A549 (cell line): ENCODE results near the gene LSG1. TPM values are rescaled to one million over a fixed set of nuclear protein-coding genes. Genes with fewer than 3 reads are reported as not detected.

ENCODE experiments used
- ATAC-seq, 2 experiments: fragments of 200-7000 bp in 1 of 2; fragments of >200 bp in 1 of 2; cut with Nextera tagmentation in 1 of 2; cut with Tn5 transposase in 1 of 2; 3 replicates each; pipeline versions ENCODE4 v1.8.0 to v1.9.1; 2018 to 2020; ENCODE audit warnings: mild to moderate bottlenecking in 1 of 2, moderate library complexity in 1 of 2
- CTCF ChIA-PET: fragments of 300-600 bp; sonication (Branson Sonifier 250); formaldehyde crosslinking; extraction: SDS; loops from one replicate; lab custom pipeline; 2021; ENCODE audit warnings: antibody characterized with exemption, inconsistent platforms; lab: Yijun Ruan, JAX
- POLR2A ChIA-PET: fragments of 350-600 bp; formaldehyde crosslinking; extraction: SDS; loops from one replicate; lab custom pipeline; 2021; ENCODE audit warnings: antibody characterized with exemption, inconsistent platforms; lab: Yijun Ruan, JAX
- DNase-seq, 2 experiments: peaks; one replicate each; pipeline versions ENCODE4 v3.0.0 to v3.0.0-alpha.2; 2011 to 2016; ENCODE audit warnings: low read depth in 1 of 2, low spot score in 1 of 2
- FAIRE-seq: peaks from 2 replicates; lab custom pipeline; 2011; peaks lifted over from hg19 to GRCh38; lab: Jason Lieb, UNC
- H3K27ac ChIP-seq, 2 experiments: fragments of >200 bp; sonication (Bioruptor Twin); formaldehyde crosslinking; 3 replicates each; pipeline ENCODE4 v1.5.1; 2016 to 2017
- H3K4me1 ChIP-seq: fragments of >200 bp; sonication (Bioruptor Twin); formaldehyde crosslinking; 3 replicates; pipeline ENCODE4 v1.6.1; 2016
- H3K4me2 ChIP-seq: fragments of >200 bp; sonication (Bioruptor Twin); formaldehyde crosslinking; 3 replicates; pipeline ENCODE4 v1.6.1; 2016
- H3K4me3 ChIP-seq: fragments of >200 bp; sonication (Bioruptor Twin); formaldehyde crosslinking; 3 replicates; pipeline ENCODE4 v1.5.1; 2016
- H3K9me3 ChIP-seq: fragments of >200 bp; sonication (Bioruptor Twin); formaldehyde crosslinking; 3 replicates; pipeline ENCODE4 v1.6.1; 2016
- BCL3 ChIP-seq: fragments of >200 bp; sonication (Bioruptor Twin); formaldehyde crosslinking; IDR thresholded peaks from 3 replicates; pipeline ENCODE4 v1.6.1; 2016
- CEBPB ChIP-seq, 2 experiments: fragments of >200 bp in 1 of 2; sonication (Bioruptor Twin) in 1 of 2; formaldehyde crosslinking in 1 of 2; IDR thresholded peaks; 2 replicates each; pipeline ENCODE4 v1.6.1; 2012 to 2016
- CHD4 ChIP-seq: fragments of 200-600 bp; sonication (generic); IDR thresholded peaks from 2 replicates; pipeline ENCODE4 v1.6.1; 2016; ENCODE audit warnings: antibody characterized with exemption, mild to moderate bottlenecking, borderline replicate concordance
- EHMT2 ChIP-seq: fragments of 200-600 bp; sonication (generic); IDR thresholded peaks from 2 replicates; pipeline ENCODE4 v1.6.1; 2016; ENCODE audit warnings: antibody characterized with exemption, low read depth, mild to moderate bottlenecking, moderate library complexity
- ESRRA ChIP-seq: fragments of 150-350 bp; IDR thresholded peaks from 2 replicates; pipeline ENCODE4 v1.6.1; 2014; ENCODE audit warnings: mild to moderate bottlenecking, low read length, borderline replicate concordance
- FOSB ChIP-seq: fragments of 250-450 bp; sonication (Bioruptor Pico); IDR thresholded peaks from 2 replicates; pipeline ENCODE4 v1.5.0; 2020; ENCODE audit warnings: mild to moderate bottlenecking, moderate library complexity
- FOSL2 ChIP-seq, 2 experiments: fragments of 450-650 bp in 1 of 2; fragments of >200 bp in 1 of 2; sonication (Bioruptor Twin) in 1 of 2; formaldehyde crosslinking; IDR thresholded peaks; 2 replicates each; pipeline versions ENCODE4 v1.5.0 to v1.6.1; 2016 to 2020; ENCODE audit warnings: mild to moderate bottlenecking in 1 of 2, moderate library complexity in 1 of 2
- GATA3 ChIP-seq: IDR thresholded peaks from 2 replicates; pipeline ENCODE4 v1.6.1; 2012; ENCODE audit warnings: borderline replicate concordance
- HDAC2 ChIP-seq: fragments of 200-600 bp; sonication (generic); IDR thresholded peaks from 2 replicates; pipeline ENCODE4 v1.6.1; 2016
- HES2 ChIP-seq: fragments of >200 bp; sonication (Bioruptor Twin); formaldehyde crosslinking; IDR thresholded peaks from 2 replicates; pipeline ENCODE4 v1.6.1; 2016
- HOXB5 ChIP-seq: fragments of 250-450 bp; sonication (Bioruptor Pico); IDR thresholded peaks from 2 replicates; pipeline ENCODE4 v1.5.0; 2020; ENCODE audit warnings: mild to moderate bottlenecking, moderate library complexity
- KDM5A ChIP-seq: fragments of 200-600 bp; sonication (generic); IDR thresholded peaks from 2 replicates; pipeline ENCODE4 v1.6.1; 2016; ENCODE audit warnings: antibody characterized with exemption, mild to moderate bottlenecking
- MAFK ChIP-seq: fragments of 450-650 bp; IDR thresholded peaks from 2 replicates; pipeline ENCODE4 v1.6.1; 2014; ENCODE audit not compliant: partially characterized antibody
- NPAS2 ChIP-seq: fragments of 250-450 bp; sonication (Bioruptor Pico); IDR thresholded peaks from 2 replicates; pipeline ENCODE4 v1.8.0; 2022; ENCODE audit warnings: mild to moderate bottlenecking, moderate library complexity, borderline replicate concordance
- PHF8 ChIP-seq: fragments of 200-600 bp; sonication (generic); IDR thresholded peaks from 2 replicates; pipeline ENCODE4 v1.6.1; 2016; ENCODE audit warnings: low read depth, mild to moderate bottlenecking, antibody characterized with exemption, moderate library complexity, borderline replicate concordance
- POLR2A ChIP-seq: IDR thresholded peaks from 2 replicates; pipeline ENCODE4 v1.6.1; 2012; ENCODE audit warnings: mild to moderate bottlenecking, low read length
- RAD21 ChIP-seq, 2 experiments: fragments of >200 bp in 1 of 2; sonication (Bioruptor Twin) in 1 of 2; formaldehyde crosslinking in 1 of 2; IDR thresholded peaks in 1 of 2; conservative IDR thresholded peaks in 1 of 2; 2 replicates in 1 of 2; 3 replicates in 1 of 2; pipeline ENCODE4 v1.6.1; 2012 to 2018; ENCODE audit warnings: inconsistent platforms in 1 of 2
- SREBF2 ChIP-seq: fragments of 450-650 bp; IDR thresholded peaks from 2 replicates; pipeline ENCODE4 v1.6.1; 2014; ENCODE audit warnings: mild to moderate bottlenecking, moderate library complexity
- USF2 ChIP-seq: fragments of 450-650 bp; IDR thresholded peaks from 2 replicates; pipeline ENCODE4 v1.6.1; 2014; ENCODE audit warnings: antibody characterized with exemption
- ZSCAN20 ChIP-seq: fragments of 250-450 bp; sonication (Bioruptor Pico); IDR thresholded peaks from 2 replicates; pipeline ENCODE4 v1.8.0; 2022; ENCODE audit warnings: mild to moderate bottlenecking, moderate library complexity
- WGBS: methylation state at CpG from one replicate; pipeline ENCODE4 v1.1.6; 2017; ENCODE audit errors: missing lambda C conversion rate; 5-methylcytosine and 5-hydroxymethylcytosine counted together
- polyA plus RNA-seq, 4 experiments: library from polyadenylated mRNA; depleted of rRNA in 3 of 4; stranded (reverse); fragments of >200 nt; fragmentation: RNase III in 1 of 4; extraction: RNeasy Plus Mini Kit Qiagen cat#74134 plus additional on column Dnase treatment in 1 of 4; gene quantifications; 2 replicates in 3 of 4; 3 replicates in 1 of 4; pipeline ENCODE4 v1.2.3, GENCODE V29; 2011 to 2017
- TF ChIP-seq, protein P1 (sequence below): fragments of 200-600 bp; sonication (generic); IDR thresholded peaks from 2 replicates; pipeline ENCODE4 v1.6.1; 2016; ENCODE audit warnings: antibody characterized with exemption, mild to moderate bottlenecking, moderate library complexity
- TF ChIP-seq, protein P2 (sequence below): IDR thresholded peaks from 2 replicates; pipeline ENCODE4 v1.6.1; 2012

The LSG1 gene
- polyA plus RNA-seq, 2 of the 4 experiments (the other 2 are of a cell fraction) = 37.4 to 70.3 TPM

GRCh38 chr3:194623449-194624290 lies 48.3 kb downstream of the LSG1 start (continued):
- TF ChIP-seq, protein P1, sequence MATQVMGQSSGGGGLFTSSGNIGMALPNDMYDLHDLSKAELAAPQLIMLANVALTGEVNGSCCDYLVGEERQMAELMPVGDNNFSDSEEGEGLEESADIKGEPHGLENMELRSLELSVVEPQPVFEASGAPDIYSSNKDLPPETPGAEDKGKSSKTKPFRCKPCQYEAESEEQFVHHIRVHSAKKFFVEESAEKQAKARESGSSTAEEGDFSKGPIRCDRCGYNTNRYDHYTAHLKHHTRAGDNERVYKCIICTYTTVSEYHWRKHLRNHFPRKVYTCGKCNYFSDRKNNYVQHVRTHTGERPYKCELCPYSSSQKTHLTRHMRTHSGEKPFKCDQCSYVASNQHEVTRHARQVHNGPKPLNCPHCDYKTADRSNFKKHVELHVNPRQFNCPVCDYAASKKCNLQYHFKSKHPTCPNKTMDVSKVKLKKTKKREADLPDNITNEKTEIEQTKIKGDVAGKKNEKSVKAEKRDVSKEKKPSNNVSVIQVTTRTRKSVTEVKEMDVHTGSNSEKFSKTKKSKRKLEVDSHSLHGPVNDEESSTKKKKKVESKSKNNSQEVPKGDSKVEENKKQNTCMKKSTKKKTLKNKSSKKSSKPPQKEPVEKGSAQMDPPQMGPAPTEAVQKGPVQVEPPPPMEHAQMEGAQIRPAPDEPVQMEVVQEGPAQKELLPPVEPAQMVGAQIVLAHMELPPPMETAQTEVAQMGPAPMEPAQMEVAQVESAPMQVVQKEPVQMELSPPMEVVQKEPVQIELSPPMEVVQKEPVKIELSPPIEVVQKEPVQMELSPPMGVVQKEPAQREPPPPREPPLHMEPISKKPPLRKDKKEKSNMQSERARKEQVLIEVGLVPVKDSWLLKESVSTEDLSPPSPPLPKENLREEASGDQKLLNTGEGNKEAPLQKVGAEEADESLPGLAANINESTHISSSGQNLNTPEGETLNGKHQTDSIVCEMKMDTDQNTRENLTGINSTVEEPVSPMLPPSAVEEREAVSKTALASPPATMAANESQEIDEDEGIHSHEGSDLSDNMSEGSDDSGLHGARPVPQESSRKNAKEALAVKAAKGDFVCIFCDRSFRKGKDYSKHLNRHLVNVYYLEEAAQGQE = no peak
- TF ChIP-seq EHMT2 (no peak), RAD21 (conservative IDR thresholded peaks at IDR 0.05 in 1 of 2, IDR thresholded peaks at IDR 0.05 in 1 of 2) (no peak), PHF8 (no peak), POLR2A (no peak)

DNA sequence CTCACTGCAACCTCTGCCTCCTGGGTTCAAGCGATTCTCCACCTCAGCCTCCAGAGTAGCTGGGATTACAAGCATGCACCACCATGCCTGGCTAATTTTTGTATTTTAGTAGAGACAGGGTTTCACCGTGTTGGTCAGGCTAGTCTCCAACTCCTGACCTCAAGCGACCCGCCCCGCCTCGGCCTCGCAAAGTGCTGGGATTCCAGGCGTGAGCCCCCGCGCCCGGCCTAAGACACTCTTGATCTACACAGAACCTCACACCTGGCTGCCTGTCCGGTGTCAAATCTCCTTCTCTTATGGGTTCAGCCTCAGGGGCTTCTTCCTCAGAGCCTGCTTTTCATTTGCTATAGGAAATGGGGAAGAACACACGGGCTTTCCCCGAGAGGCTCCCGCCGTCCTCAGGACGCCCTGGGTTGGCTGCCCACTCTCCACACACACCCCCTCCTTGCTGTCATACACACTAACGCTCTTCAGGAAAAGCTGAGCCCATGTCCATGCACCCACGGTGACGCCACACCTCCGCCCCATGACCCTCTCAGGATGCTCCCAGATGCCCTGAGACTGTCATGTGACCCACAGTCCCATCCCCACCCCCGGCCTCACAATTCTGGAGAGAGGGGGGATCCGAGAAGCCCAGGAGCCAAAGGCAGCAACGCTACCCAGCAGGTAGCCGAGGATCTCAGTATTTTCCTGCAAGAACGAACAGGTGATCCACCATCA lies 49.2 kb downstream of the LSG1 start:
- Histone ChIP-seq H3K27ac (no peak overlapping the region), H3K9me3 (no peaks in the 10 kb centered on the region), H3K4me2 (no peak overlapping the region), H3K4me1 (no peaks in the 10 kb centered on the region), H3K4me3 (no peak overlapping the region)
- no peak for ATAC-seq
- no peak for DNase-seq
- TF ChIP-seq HOXB5 = no peak
- TF ChIP-seq FOSL2 (IDR thresholded peaks at IDR 0.05) = no peak
- TF ChIP-seq FOSL2 (CRISPR knock-in tag; IDR thresholded peaks at IDR 0.05) = no peak
- no peak for TF ChIP-seq HES2
- TF ChIP-seq SREBF2 = no peak
- TF ChIP-seq ESRRA = no peak
- TF ChIP-seq USF2 = no peak
- no peak for TF ChIP-seq CEBPB (IDR thresholded peaks at IDR 0.05)
- FAIRE-seq = no peak
- CTCF ChIA-PET = interaction anchor here (1.0 kb wide), 1 partner anchor 11 kb away, joined by 5 read pairs; no protein-coding TSS in a partner anchor
- POLR2A ChIA-PET = no interaction called here
- WGBS = 95% methylated on average over 23 of the region's 26 CpGs

GRCh38 chr3:194621947-194622346 lies 50.0 kb downstream of the LSG1 start:
- CTCF ChIA-PET = interaction anchor here (0.6 kb wide), 2 partner anchors 150 to 169 kb away, joined by 3 to 4 read pairs; no protein-coding TSS in a partner anchor
- Histone ChIP-seq H3K9me3 (no peaks in the 10 kb centered on the region), H3K27ac (no peak overlapping the region), H3K4me2 (no peak overlapping the region), H3K4me1 (no peaks in the 10 kb centered on the region), H3K4me3 (no peak overlapping the region)
- DNase-seq (no peak), ATAC-seq (no peak), FAIRE-seq (no peak)
- POLR2A ChIA-PET = no interaction called here
- WGBS = 92% methylated on average over 14 of the region's 14 CpGs
- TF ChIP-seq KDM5A (no peak), BCL3 (no peak), FOSB (CRISPR knock-in tag) (no peak), HDAC2 (no peak), HOXB5 (no peak), ZSCAN20 (CRISPR knock-in tag) (no peak), NPAS2 (CRISPR knock-in tag) (no peak), MAFK (no peak), EHMT2 (no peak), GATA3 (no peak), CHD4 (no peak)
- TF ChIP-seq, protein P2, sequence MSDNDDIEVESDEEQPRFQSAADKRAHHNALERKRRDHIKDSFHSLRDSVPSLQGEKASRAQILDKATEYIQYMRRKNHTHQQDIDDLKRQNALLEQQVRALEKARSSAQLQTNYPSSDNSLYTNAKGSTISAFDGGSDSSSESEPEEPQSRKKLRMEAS = no peak
